H9 (cell line): Measurements from ENCODE around the gene GRIN2B. TPM values are rescaled to one million over a fixed set of nuclear protein-coding genes. Genes with fewer than 3 reads are reported as not detected.

ENCODE experiments used
- DNase-seq: peaks from one replicate; pipeline ENCODE4 v3.0.0-alpha.2; 2017
- H2AFZ ChIP-seq: one replicate; pipeline ENCODE4 v1.6.1; 2013; ENCODE audit warnings: mild to moderate bottlenecking, low read length, control low read depth, moderate library complexity
- H2AK5ac ChIP-seq: 2 replicates; pipeline ENCODE4 v1.6.1; 2013; ENCODE audit warnings: low read length, control low read depth, mixed read lengths; ENCODE audit not compliant: insufficient read length
- H2BK120ac ChIP-seq: one replicate; pipeline ENCODE4 v1.6.1; 2013; ENCODE audit warnings: low read depth, mild to moderate bottlenecking, low read length, control low read depth, inconsistent platforms; ENCODE audit not compliant: poor library complexity, severe bottlenecking
- H2BK12ac ChIP-seq: 2 replicates; pipeline ENCODE4 v1.6.1; 2013; ENCODE audit warnings: low read length, control low read depth, mixed read lengths, low read depth; ENCODE audit not compliant: insufficient read length
- H2BK15ac ChIP-seq: 2 replicates; pipeline ENCODE4 v1.6.1; 2013; ENCODE audit warnings: low read depth, low read length, control low read depth
- H2BK20ac ChIP-seq: one replicate; pipeline ENCODE4 v1.6.1; 2013; ENCODE audit warnings: low read depth, mild to moderate bottlenecking, low read length, control low read depth, inconsistent platforms; ENCODE audit not compliant: poor library complexity, severe bottlenecking
- H2BK5ac ChIP-seq: 2 replicates; pipeline ENCODE4 v1.6.1; 2013; ENCODE audit warnings: low read length, control low read depth, mixed read lengths; ENCODE audit not compliant: insufficient read length
- H3K14ac ChIP-seq: 2 replicates; pipeline ENCODE4 v1.6.1; 2013; ENCODE audit warnings: low read length, control low read depth; ENCODE audit not compliant: insufficient read depth
- H3K18ac ChIP-seq: 2 replicates; pipeline ENCODE4 v1.6.1; 2013; ENCODE audit warnings: low read depth, mild to moderate bottlenecking, mixed read lengths, low read length, control low read depth; ENCODE audit not compliant: insufficient read length
- H3K23ac ChIP-seq: 2 replicates; pipeline ENCODE4 v1.6.1; 2013; ENCODE audit warnings: low read length, control low read depth, mixed read lengths, low read depth; ENCODE audit not compliant: insufficient read length
- H3K23me2 ChIP-seq: 2 replicates; pipeline ENCODE4 v1.6.1; 2013; ENCODE audit warnings: low read depth, mild to moderate bottlenecking, mixed read lengths, low read length, control low read depth; ENCODE audit not compliant: insufficient read length, poor library complexity, severe bottlenecking
- H3K27ac ChIP-seq: 2 replicates; pipeline ENCODE4 v1.5.1; 2013; ENCODE audit warnings: low read length, control low read depth, mixed read lengths, low read depth; ENCODE audit not compliant: insufficient read length
- H3K27me3 ChIP-seq: 2 replicates; pipeline ENCODE4 v1.6.1; 2013; ENCODE audit warnings: low read length, control low read depth, inconsistent platforms; ENCODE audit not compliant: insufficient read depth
- H3K4ac ChIP-seq: 2 replicates; pipeline ENCODE4 v1.6.1; 2013; ENCODE audit warnings: low read depth, mild to moderate bottlenecking, control low read depth, inconsistent platforms, low read length, moderate library complexity
- H3K4me1 ChIP-seq: 2 replicates; pipeline ENCODE4 v1.6.1; 2013; ENCODE audit warnings: low read length, control low read depth, inconsistent platforms; ENCODE audit not compliant: insufficient read depth
- H3K4me2 ChIP-seq: 2 replicates; pipeline ENCODE4 v1.6.1; 2013; ENCODE audit warnings: low read length, control low read depth, mixed read lengths; ENCODE audit not compliant: insufficient read length, insufficient read depth
- H3K56ac ChIP-seq: 2 replicates; pipeline ENCODE4 v1.6.1; 2013; ENCODE audit warnings: low read depth, mild to moderate bottlenecking, mixed read lengths, low read length, control low read depth; ENCODE audit not compliant: insufficient read length
- H3K79me1 ChIP-seq: 2 replicates; pipeline ENCODE4 v1.6.1; 2013; ENCODE audit warnings: low read depth, mild to moderate bottlenecking, moderate library complexity, low read length, control low read depth, inconsistent platforms; ENCODE audit not compliant: insufficient read depth, poor library complexity, severe bottlenecking
- H3K79me2 ChIP-seq: 2 replicates; pipeline ENCODE4 v1.6.1; 2013; ENCODE audit warnings: low read length, control low read depth, inconsistent platforms; ENCODE audit not compliant: insufficient read depth
- H3K9ac ChIP-seq: 2 replicates; pipeline ENCODE4 v1.6.1; 2013; ENCODE audit warnings: low read length, control low read depth, mixed read lengths; ENCODE audit not compliant: insufficient read length; ENCODE audit errors: extremely low read depth
- H3K9me3 ChIP-seq: one replicate; pipeline ENCODE4 v1.6.1; 2013; ENCODE audit warnings: low read depth, low read length, inconsistent platforms; ENCODE audit not compliant: control insufficient read depth
- H3T11ph ChIP-seq: one replicate; pipeline ENCODE4 v1.6.1; 2013; ENCODE audit warnings: mild to moderate bottlenecking, low read length, control low read depth, inconsistent platforms
- H4K20me1 ChIP-seq: one replicate; pipeline ENCODE4 v1.6.1; 2013; ENCODE audit not compliant: control insufficient read depth, insufficient read length, insufficient read depth
- H4K5ac ChIP-seq: 2 replicates; pipeline ENCODE4 v1.6.1; 2013; ENCODE audit warnings: low read depth, mild to moderate bottlenecking, mixed read lengths, low read length, control low read depth; ENCODE audit not compliant: insufficient read length
- H4K8ac ChIP-seq: replicated peaks from 2 replicates; pipeline ENCODE4 v1.6.1; 2013; ENCODE audit warnings: low read length, control low read depth, mixed read lengths, low read depth; ENCODE audit not compliant: insufficient read length
- H4K91ac ChIP-seq: 2 replicates; pipeline ENCODE4 v1.6.1; 2013; ENCODE audit warnings: low read depth, mild to moderate bottlenecking, moderate library complexity, mixed read lengths, low read length, control low read depth; ENCODE audit not compliant: insufficient read length
- H3K27ac Mint-ChIP-seq, 3 experiments: 2 replicates in 2 of 3; 3 replicates in 1 of 3; pipeline ENCODE4 v1.8.0; 2020 to 2021; ENCODE audit warnings: mixed read lengths in 3 of 3, mild to moderate bottlenecking in 1 of 3, moderate library complexity in 1 of 3
- H3K27me3 Mint-ChIP-seq: 2 replicates; pipeline ENCODE4 v1.8.0; 2021; ENCODE audit warnings: low read depth, mild to moderate bottlenecking, moderate library complexity, mixed read lengths
- H3K36me3 Mint-ChIP-seq, 3 experiments: 2 replicates in 2 of 3; 3 replicates in 1 of 3; pipeline ENCODE4 v1.8.0; 2020 to 2021; ENCODE audit warnings: low read depth in 3 of 3, mixed read lengths in 3 of 3; ENCODE audit not compliant: insufficient read depth in 1 of 3
- H3K4me1 Mint-ChIP-seq, 2 experiments: 2 replicates each; pipeline ENCODE4 v1.8.0; 2020; ENCODE audit warnings: mixed read lengths in 2 of 2
- H3K4me3 Mint-ChIP-seq, 2 experiments: 2 replicates in 1 of 2; 3 replicates in 1 of 2; pipeline ENCODE4 v1.8.0; 2020 to 2021; ENCODE audit warnings: mild to moderate bottlenecking in 2 of 2, mixed read lengths in 2 of 2, moderate library complexity in 1 of 2
- H3K9me3 Mint-ChIP-seq, 2 experiments: 2 replicates in 1 of 2; 3 replicates in 1 of 2; pipeline ENCODE4 v1.8.0; 2020; ENCODE audit warnings: mild to moderate bottlenecking in 2 of 2, mixed read lengths in 2 of 2, moderate library complexity in 1 of 2
- CTCF ChIP-seq: fragments of 200-600 bp; sonication (generic); conservative IDR thresholded peaks from 3 replicates; pipeline ENCODE4 v1.8.0; 2021; ENCODE audit warnings: antibody characterized with exemption, mild to moderate bottlenecking
- WGBS: extraction: QIAGEN DNeasy Blood & Tissue Kit; methylation state at CpG from one replicate; pipeline ENCODE4 v1.1.7; 2013; ENCODE audit warnings: missing lambda C conversion rate, low lambda C conversion rate, mixed read lengths; ENCODE audit not compliant: insufficient read length; ENCODE audit errors: extremely low coverage; 5-methylcytosine and 5-hydroxymethylcytosine counted together
- total RNA-seq: library from RNA; stranded (reverse); gene quantifications from 2 replicates; pipeline ENCODE4 v1.2.1, GENCODE V29; 2021

The GRIN2B gene
- total RNA-seq, 1 experiment from 2014 or later, result 0.13 TPM

- Histone ChIP-seq H2BK20ac (no peak overlapping the region), H3K56ac (no peak overlapping the region), H3K4me2 (no peak overlapping the region), H2BK5ac (no peak overlapping the region), H3K79me2 (no peaks in the 10 kb centered on the region), H3K14ac (no peak overlapping the region), H4K91ac (no peak overlapping the region), H2AFZ (no peak overlapping the region), H4K20me1 (no peaks in the 10 kb centered on the region), H2BK12ac (no peak overlapping the region), H3K23ac (no peak overlapping the region), H3K4ac (no peak overlapping the region), H2BK120ac (no peak overlapping the region), H3K23me2 (no peaks in the 10 kb centered on the region), H2AK5ac (no peak overlapping the region), H4K8ac (no peak overlapping the region), H2BK15ac (no peak overlapping the region), H4K5ac (no peak overlapping the region), H3K4me1 (no peaks in the 10 kb centered on the region), H3K18ac (no peak overlapping the region), H3K79me1 (no peaks in the 10 kb centered on the region), H3K9ac (no peak overlapping the region), H3K27ac (no peak overlapping the region), H3T11ph (no peak overlapping the region), H3K27me3 (no peaks in the 10 kb centered on the region), H3K9me3 (no peaks in the 10 kb centered on the region)
- no peaks in the 10 kb centered on the region for H3K27me3 Mint-ChIP-seq
- no peak overlapping the region for H3K27ac Mint-ChIP-seq
- no peak for TF ChIP-seq CTCF
- H3K4me3 Mint-ChIP-seq, result no peak overlapping the region
- peaks cover 0 to 3% of the 10 kb centered on the region in 2 experiments; a peak in 1 of 5 replicates for H3K9me3 Mint-ChIP-seq
- 100% methylated on average over 1 of the region's 7 CpGs for WGBS
- no peak for DNase-seq
- peaks cover 16 to 17% of the 10 kb centered on the region in 2 experiments for H3K4me1 Mint-ChIP-seq
- H3K36me3 Mint-ChIP-seq, result peaks cover 0 to 7% (median 0%) of the 10 kb centered on the region in 3 experiments; a peak in 2 of 7 replicates
These were observed 29.3 kb downstream of the GRIN2B start for GRCh38 chr12:13952096-13952495.
